COLO829 (cell line): ENCODE results near the gene FUT2.

Experiments
- DNase-seq: peaks from one replicate; pipeline ENCODE4 v3.0.0; 2012; ENCODE audit warnings: low spot score

The FUT2 gene

GRCh38 chr19:48726556-48726955 lies 30.8 kb downstream of the FUT2 start:
- no peak for DNase-seq

DNA sequence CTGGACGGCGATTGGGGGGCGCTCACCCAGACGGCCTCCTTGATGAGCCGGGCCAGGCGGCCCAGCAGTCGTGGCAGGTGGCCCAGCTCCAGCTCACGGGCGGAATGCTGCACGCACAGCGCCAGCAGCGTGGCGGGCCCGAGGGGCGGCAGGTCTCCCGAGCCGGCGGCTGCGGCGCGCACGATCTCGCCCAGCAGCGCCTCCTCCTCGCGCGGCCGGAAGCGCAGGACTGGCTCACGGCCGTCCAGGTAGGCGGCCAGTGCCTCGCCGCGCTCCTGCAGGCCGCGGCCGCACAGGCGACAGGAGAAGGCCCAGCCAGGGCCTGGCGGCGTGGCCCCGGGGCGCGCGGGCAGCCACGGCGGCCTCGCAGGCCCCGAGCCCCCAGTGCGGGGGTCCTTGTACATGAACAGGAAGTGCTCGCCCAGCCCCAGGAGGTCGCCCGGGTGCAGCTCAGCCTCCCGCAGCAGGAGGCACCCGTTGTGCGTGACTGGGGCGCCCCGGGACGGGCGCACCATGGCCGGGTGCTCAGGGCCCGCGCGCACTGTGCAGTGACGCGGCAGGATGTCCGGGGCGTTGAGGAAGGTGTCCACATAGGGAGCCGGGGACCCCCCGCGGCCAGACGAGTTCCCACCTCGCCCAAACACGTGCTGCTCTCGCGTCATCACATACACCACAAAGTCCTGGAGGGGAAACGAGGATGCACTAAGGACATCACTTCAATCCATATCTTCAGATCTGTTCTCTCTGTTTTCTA lies 33.3 kb downstream of the FUT2 start:
- DNase-seq: no peak

DNA sequence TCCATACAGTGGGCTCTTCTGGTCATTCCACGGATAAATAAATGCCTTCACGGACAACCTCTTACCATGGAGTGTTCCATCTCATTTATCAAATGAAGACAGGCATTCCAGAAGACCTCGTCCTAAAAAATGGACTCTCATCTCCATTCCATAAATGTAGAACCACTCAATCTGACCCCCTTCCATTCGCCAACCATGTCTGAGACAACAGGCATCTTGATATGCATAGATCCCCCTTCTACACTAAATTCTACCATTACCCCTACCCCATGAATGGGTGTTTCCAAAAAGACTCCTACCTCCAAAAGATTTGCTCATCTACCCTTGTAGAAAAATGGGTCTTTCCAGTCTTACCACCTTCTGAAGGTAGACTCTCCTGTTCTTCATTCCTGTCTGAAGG lies 35.7 kb downstream of the FUT2 start:
- no peak for DNase-seq

- DNase-seq: no peak
These were observed 38.9 kb downstream of the FUT2 start for GRCh38 chr19:48734625-48735024.

GRCh38 chr19:48735031-48735615 lies 39.4 kb downstream of the FUT2 start:
- no peak for DNase-seq

- no peak for DNase-seq
These were observed 41.7 kb downstream of the FUT2 start for GRCh38 chr19:48737360-48737998.

- DNase-seq: peak; percentile 94
These were observed 43.0 kb downstream of the FUT2 start for GRCh38 chr19:48738557-48739403.

DNA sequence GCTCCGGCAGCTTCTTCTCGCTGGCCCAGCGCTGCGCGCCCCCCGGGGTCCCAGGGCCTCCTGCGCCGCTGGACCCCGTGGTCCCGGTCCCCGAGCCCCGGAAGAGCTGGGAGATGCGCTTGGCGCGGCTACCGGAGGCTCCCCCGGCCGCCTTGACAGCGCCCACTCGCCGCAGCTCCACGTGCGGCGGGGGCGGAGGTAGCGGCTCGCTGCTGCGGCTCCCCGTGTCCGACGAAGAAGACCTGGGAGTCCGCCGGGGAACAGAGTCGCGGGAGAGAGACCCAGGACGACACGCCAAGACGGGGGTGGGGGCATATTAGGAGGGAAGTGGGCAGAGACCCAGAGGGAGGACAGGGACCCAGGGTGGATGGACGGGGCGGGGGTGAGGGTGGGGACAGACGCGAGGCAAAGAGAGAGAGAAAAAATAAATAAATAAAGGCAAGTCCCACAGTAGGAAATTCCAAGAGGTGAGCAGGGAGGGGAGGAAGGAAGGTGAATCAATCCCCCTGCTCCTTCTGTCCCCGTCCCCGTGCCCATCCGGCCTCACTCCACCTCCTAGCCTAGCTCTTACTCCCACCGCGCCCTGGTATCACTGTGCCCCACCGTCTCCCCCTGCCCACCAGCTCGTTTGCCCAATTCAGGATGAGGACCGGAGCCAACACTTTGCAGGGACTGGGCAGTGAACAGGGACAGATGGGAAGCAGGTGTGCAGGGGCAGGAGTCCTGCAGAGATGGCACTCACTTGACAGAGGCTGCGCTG lies 43.8 kb downstream of the FUT2 start:
- DNase-seq: no peak

DNA sequence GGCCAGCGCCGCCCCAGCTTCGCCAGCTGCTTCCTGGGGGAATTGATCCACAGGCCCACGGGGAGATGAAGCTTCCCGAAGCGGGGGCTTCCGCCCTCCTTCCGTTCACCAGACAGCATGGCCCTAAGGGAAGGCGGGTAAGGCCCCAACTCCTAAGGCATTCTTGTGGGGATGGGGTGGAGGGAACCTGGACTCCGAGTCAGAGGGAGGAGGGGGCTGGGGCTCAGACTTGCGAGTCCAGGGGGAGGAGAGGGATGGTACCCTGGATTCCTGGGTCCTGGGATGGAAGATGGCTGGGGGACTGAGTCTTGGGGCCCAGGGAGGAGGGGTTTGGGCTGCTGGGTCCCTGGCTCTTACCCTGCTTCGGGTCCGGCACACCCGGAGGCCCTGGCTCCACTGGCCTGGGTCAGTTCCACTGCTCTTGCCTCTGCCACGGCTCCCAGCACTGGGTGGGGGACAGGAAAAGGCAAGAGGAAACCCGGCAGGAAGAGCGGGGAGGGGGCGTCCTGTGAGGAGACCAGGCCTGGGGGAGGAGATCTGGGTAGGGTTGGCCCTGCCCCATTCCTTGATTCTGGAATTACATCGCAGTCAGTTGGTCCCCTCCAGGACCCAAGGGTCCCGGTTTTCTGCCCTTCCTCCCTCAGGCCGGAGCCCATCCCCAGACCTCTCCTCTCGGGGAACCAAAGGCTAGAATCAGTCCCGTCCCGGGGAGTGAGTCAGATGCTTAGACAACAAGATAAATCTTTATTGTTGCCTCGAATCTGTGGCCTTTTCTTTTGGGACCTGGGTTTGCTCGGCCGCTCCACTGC lies 44.6 kb downstream of the FUT2 start, which contains the start of gene RASIP1:
RASIP1 (minus strand) TSS at position 447 of the 809 bp plus-strand sequence; CDS start at position 119, 328 bp downstream.
- no peak for DNase-seq

- peak; percentile 42 for DNase-seq
These were observed 45.6 kb downstream of the FUT2 start for GRCh38 chr19:48741129-48741999.

GRCh38 chr19:48742096-48742495 lies 46.3 kb downstream of the FUT2 start:
- DNase-seq: no peak

- peak; percentile 83 for DNase-seq
These were observed 49.6 kb downstream of the FUT2 start for GRCh38 chr19:48745208-48745995.

DNA sequence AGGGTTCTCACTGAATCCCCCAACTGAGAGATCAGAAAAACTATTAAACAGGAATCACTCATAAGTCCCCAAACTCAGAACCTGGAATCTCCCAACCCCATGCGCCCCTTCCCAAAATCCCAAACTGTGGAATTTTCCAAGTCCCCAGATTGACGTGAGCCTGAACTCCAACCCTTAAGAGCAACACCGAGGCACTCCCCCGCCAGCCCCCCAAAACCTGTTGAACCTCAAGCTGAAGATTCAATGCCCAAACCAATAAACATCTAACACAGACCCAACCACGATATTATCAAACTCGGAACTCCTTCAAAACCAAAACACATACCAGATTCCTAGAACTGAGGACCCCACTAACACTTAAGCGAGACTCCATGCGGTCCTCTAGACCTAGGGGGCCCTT lies 50.3 kb downstream of the FUT2 start:
- no peak for DNase-seq

DNA sequence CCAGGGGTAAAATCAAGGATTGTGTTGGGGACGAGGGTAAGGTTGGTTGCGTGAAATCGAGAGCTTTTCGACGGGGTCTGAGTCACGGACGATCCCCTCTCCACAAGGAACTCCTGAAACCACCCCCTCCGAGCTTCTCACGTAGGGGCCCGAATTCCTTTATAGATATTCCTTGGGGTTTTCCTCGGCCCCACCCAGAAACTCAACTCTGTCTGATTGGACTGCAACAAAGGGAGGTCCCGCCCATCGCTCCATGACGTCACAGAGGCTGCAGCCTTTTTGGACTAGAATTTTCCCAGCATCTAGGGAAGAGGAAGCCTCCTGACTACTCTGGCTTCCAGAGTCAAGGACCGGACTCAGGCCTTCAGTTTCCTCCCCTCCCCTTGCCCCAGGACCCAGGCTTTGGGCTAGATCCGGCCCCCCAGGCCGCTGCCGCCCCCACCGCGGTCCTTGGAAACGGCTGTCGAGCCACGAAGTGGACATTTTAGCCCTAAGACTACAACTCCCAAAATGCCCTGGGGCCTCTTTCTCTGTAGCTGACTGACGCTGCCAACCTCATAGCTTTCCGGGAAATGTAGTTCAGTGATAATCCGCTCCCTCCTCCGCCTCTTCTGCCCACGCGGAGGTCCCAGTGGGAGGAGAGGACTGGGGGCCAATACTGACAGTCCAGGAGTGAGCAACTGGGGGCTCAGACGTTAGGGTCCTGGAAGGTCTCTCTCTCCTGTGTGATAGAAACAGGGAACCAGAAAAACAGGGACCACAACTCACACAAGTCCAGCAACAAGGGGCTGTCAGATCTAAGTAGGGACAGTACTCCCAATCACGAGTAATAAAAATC lies 51.2 kb downstream of the FUT2 start, which contains the start of gene IZUMO1:
IZUMO1 (minus strand) TSS at position 172 of the 838 bp plus-strand sequence. CDS start 1,050 bp downstream, outside the sequence.
- peak; percentile 92 for DNase-seq

GRCh38 chr19:48749571-48750198 lies 53.9 kb downstream of the FUT2 start:
- no peak for DNase-seq

DNA sequence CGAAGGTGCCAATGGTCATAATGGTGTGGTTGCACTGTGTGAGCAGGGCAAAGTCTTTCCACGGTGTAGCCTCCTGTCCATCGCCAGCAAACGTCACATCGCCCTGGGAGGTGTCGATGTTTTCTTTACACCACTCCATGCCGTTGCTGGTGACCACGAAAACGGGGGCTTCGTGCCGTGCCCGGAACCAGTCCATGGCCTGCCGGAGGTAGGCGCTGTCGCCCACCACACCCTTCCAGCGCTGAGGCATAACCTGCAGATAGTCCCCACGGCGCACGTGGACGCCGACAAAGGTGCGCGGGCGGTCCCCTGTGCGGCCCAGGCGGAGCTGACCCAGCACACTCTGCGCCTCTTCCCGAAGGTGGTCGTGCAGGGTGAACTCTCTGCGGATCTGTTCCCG lies 54.6 kb downstream of the FUT2 start:
- DNase-seq: no peak

DNA sequence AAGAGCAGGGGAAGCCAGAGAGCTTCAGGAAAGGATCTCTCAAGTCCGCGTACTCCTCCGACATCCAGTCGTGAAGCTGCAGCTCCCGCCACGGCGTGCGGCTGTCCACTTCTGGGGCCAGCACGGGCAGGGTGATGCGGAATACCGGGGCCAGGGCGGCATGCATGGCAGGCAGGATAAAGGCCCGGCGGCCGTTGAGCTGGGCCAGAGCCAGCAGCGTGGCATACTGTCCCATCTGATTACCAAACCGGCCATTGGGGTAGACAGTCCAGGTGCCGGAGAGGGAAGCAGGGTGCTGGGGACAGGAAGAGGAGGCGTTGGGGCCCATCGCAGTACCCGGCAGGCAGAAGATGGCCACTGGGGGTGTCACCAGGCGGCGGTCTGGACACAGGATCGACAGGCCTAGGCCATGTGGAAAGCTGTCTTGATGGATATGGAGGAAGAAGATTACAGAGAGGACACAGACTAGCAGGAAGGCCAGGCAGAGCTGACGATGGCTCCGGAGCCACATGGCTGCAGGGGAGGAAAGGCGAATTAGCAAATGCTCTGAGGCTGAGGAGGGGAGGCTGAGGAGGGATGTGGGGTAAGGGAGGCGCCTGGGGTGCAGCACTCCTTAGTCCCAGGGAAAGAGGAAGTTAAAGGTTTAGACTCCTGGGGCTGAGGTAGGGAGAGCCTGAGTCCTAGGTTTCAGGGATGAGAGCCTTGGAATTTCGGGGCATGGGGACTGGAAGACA lies 55.2 kb downstream of the FUT2 start:
- DNase-seq: no peak
